ENCODE results near the gene FAM240A.
"Not testable (repeated sequence)": the region's sequence is repeated elsewhere in the genome, so short reads cannot be mapped to it uniquely, and the experiment has no call there.

FAM240A gene

DNA sequence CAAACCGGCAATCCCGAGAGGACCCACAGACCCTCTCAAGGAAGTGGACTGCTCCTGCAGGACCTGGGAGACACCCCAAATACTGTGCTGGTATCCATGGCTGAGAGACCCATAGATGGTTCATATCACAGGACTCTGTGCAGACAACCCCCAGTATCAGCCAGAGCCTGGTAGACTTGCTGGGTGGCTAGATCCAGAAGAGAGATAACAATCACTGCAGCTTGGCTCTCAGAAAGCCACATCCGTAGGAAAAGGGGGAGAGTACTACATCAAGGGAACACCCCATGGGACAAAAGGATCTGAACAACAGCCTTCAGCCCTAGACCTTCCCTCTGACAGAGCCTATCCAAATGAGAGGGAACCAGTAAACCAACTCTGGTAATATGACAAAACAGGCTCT is 25.1 kb upstream of the FAM240A start:
- not testable (repeated sequence) for DNase-seq

- no peak for DNase-seq
Observed at GRCh38 chr3:46593274-46593862, 19.0 kb upstream of the FAM240A start.

- DNase-seq: no peak
Observed at GRCh38 chr3:46593979-46594378, 18.3 kb upstream of the FAM240A start.

DNA sequence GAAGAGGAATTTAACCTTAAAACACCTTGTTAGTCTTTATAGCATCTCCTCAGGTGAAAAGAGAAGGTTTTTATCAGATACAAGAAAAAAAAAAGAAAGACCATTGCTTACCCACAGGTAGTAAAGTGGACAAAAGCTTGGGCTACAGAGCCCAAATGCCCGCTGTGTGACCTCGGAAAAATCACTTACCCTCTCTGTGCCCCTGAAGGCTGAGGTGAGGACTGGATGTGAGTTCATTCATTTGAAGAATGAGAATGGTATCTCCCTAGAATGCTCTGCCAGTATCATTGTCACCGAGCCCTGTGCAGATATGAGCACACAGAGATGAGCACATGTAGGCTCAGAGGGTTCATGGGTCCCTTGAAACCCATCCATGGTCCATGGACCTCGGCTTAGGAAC is 17.6 kb upstream of the FAM240A start:
- no peak for DNase-seq

DNA sequence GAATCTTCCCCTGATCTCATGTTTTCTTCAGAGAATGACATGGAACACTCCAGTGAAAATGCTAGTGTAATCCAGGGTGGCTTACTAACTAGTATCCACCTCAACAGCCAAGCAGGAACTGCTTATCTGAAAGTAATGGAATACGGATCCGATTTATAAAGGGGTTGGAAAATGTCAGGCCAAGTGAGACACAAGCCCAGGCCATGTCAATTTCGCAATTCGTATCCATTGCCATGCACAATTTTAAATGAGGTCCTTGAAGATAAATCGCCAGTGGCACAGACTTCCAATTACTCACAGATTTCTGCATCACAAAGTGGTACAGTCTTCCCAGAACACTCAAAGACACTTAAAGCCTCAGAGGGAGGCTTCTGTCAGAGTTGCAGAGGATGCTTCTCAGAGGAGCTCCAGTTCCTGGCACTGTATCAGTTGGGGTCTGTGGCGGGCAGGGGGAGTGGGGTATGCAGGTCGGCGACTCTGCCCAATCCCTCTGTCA is 16.5 kb upstream of the FAM240A start:
- DNase-seq: no peak

DNA sequence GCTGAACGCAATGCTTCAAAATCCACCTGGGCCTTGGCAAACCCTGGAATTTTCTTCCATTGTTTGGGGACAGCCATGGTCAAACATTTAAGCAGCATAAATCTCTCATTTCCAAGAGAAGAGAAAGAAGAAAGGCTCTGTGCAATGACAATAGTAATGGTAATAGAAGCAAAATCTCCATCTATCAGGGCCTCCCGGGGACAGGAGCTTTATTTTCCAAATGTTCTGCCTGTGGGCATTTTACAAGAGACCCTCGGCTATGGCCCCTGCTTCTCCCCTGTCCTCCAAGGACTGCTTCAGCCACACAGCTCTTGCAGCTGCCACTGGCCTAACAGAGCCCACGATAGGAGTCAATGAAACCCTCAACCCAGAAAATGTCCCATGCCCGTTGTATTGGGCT is 12.7 kb upstream of the FAM240A start:
- no peak for DNase-seq

GRCh38 chr3:46603446-46604046 is 8.8 kb upstream of the FAM240A start:
- DNase-seq: no peak

DNA sequence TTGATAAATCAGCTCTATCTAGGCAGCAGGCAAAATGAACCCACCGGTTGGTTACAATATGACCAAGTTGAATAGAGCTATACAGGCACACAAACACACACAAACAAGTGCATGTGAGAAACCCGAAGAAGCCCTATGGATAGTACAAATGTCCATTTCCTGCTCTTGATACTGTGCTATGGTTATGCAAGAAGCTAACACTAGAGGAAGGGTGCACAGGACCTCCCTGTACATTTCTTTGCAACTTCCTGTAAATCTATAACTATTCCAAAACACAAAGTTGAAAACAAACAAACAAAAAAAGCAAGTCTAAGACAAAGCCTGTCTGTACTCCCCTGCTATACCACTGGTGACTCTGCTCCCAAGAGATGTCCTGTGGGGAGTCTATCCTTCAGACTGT is 8.2 kb upstream of the FAM240A start:
- DNase-seq: no peak

- DNase-seq: no peak
Observed at GRCh38 chr3:46607603-46608028, 4.7 kb upstream of the FAM240A start.

DNA sequence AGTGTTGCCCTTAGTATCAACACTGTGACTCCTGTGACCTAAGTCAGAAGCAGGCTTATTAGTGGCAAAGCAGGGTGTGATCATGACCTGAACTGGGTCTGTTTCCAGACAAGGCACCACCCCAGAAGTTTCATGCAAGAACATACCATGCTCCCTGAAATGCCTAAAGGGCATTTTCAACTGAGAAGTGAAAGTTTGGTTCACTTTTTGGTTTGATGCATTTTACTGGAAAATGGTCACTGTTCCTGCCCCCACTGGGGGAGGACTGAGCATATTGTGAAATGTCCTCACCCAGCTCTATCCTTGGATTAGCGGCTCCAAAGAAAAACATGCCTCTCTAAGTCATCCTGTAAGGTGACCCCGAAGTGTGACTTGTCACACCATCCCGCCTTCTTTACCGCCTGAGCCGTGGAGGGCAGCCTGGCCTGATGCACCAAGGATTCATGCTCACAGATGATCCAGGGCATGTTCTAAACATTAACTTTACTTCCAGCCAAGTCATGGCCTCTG is 3.1 kb upstream of the FAM240A start:
- DNase-seq: no peak

DNA sequence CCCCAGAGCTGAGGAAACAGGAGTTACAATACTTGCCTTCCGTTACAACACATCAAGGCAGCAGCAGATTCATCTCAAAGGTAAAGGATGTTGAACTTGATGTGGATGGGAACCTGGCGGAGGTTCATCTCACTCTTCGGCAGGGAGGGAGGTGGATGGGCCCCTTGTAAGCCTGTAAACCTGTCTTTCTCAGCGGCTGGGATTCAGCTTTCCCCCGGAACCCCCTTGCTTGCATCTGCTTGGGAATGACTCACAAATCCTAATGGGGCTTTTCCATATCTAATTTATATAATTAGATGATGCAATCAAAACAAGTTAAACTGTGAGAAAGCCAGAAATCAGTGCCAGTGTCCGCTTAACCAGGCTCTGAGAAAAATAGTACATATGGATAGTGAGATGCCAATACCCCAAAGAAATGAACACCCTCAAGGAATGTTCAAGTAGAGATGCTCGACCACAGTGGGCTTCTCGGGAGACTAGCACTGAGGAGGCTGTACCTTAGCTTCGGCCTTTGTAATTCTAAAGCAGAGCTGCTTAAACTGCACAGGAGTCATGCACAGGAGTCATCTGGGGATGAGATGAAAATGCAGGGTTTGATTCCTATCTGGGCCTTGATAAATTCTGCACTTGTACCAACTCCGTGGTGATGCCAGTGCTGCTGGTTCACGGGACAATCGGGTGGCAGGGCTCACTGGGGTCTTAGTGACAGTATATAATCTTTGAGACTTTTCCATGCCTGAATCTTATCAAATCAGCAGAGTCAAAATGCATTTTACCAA is 2.2 kb upstream of the FAM240A start:
- no peak for DNase-seq

DNA sequence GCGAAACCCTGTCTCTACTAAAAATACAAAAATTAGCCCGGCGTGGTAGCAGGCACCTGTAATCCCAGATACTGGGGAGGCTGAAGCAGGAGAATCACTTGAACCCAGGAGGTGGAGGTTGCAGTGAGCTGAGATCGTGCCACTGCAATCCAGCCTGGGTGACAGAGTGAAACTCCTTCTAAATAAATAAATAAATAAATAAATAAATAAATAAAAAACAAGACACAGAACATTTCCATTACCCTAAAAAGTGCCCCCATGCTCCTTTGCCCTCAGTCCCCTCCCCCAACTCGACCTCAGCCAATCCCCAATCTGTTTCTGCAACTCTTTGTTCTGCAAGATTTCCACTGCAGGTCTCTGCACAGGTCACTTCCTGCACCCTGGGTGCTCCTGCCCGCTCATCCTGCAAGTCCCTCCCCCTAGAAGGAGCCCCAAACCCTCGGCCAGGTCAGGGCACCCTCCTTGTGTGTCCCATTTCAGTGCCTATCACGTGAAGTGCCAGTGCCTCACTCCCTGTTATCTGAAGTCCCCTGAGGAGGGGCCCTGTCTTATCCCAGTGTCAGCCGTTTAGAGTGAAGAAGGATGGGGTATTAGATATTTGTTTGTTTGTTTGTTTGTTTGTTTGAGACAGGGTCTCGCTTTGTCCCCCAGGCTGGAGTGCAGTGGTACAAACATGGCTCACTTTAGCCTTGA is 1.1 kb downstream of the FAM240A start:
- DNase-seq: no peak

GRCh38 chr3:46614431-46614830 is 2.1 kb downstream of the FAM240A start:
- DNase-seq: no peak

- DNase-seq: no peak
Observed at GRCh38 chr3:46615050-46615775, 2.9 kb downstream of the FAM240A start.

GRCh38 chr3:46615976-46616375 is 3.7 kb downstream of the FAM240A start:
- DNase-seq: no peak

- DNase-seq: no peak
Observed at GRCh38 chr3:46617941-46618340, 5.6 kb downstream of the FAM240A start.

DNA sequence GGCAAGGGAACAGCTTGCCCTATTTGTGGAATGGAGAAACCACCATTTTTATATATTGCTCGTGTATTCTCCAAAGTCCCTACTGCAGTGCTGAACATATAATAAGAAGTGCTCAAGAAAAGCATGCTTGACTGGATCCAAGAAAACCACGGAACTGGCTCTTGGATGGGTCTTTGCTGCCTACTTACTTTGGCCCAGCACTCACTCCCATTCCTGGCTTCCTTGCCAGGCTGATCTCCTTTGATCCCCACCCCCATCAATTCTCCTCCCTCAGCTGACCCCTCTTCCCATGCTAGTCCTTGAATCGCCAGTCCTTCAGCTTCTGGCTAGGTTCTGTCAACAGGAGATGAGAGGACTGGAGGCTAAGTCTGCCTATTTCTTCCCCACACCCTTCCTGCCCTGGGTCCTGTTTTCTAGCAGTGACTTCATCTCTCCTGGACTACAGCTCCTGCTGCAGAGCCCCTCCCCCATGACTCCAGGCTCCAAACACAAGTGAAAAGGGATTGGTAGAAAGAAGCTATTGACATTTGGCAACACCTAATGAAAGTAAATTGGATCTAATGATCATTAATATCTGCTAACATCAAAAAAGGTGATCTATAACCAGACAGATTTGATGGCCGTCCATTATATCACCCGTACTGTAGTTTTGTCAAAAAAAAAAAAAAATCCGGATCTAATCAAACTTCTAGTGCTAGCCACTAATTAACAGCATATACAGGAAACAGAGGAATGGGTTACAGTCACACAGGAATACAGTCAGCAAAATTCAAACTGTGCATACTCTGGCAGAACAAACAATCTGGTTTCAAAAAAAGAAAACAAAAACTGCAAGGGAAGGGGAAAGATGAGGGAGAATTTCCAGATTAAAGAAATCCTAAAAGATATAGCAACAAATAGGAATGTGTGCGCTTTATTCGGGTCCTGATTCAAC is 7.8 kb downstream of the FAM240A start:
- no peak for DNase-seq

DNA sequence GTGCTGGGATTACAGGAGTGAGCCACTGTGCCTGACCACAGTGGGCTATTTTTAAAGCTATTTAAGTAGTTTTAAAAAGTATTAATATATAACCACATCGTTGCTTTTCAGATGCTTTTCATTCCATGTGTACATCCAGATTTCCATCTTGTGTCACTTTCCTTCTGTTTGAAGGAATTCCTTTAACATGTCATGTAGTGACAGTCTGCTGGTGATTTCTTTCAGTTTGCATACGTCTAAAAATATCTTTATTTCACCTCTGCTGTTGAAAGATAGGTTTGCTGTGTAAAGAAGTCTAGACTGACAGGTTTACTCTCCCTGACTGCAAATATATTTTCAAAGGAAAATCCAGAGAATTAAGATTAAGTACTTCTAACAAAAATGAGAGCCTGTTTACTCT is 12.2 kb downstream of the FAM240A start:
- DNase-seq: no peak

GRCh38 chr3:46624975-46625490 is 12.7 kb downstream of the FAM240A start:
- DNase-seq: no peak

DNA sequence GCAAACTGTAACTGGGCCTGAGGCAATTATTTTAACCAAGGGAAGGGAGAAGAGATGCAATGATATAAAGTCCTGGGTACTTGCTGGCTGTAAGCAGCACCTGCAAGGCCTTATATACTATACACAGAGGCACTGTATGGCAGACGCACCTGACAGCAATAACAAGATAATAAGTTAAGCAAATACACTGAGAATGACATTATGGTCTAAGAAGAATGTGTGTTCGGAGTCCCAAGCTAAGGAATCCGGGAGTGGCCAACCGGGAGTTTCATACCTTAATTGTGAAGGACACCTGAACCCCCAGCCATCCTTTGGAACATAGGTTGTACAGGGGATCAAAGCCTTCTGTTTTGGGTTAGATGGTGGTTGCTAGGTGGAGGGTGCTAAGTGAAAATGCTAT is 13.7 kb downstream of the FAM240A start:
- no peak for DNase-seq

DNA sequence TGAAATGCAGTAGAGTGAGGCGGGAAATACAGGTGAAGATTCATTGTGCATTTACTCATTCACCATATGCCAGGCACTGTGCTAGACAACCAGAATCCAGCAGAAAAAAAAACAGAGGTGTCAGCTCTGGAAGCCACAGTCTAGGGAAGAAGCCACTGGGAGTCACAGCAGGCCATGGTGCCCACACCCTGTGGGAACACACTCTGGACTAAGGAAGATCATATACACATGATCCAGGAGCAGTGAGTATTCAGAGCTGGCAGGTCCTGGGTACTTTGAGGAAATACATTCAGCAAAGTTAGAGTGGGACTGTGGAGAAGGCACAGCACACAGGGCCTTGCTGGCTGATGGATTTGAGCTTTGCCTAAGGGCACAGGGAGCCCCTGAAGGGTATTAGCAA is 14.8 kb downstream of the FAM240A start:
- no peak for DNase-seq

Measured in C1 segment of cervical spinal cord (tissue), 14 donors.